Inferior parietal cortex (tissue), 1 donor: Measurements from ENCODE around the gene ME2.
"Not testable (repeated sequence)": the region's sequence is repeated elsewhere in the genome, so short reads cannot be mapped to it uniquely, and the experiment has no call there.

Experiments used
- DNase-seq: peaks from one replicate; pipeline ENCODE4 v3.0.0-alpha.2; 2016; ENCODE audit errors: extremely low spot score

ME2 gene

GRCh38 chr18:50861617-50862016, 17.3 kb upstream of the ME2 start:
- no peak for DNase-seq

DNA sequence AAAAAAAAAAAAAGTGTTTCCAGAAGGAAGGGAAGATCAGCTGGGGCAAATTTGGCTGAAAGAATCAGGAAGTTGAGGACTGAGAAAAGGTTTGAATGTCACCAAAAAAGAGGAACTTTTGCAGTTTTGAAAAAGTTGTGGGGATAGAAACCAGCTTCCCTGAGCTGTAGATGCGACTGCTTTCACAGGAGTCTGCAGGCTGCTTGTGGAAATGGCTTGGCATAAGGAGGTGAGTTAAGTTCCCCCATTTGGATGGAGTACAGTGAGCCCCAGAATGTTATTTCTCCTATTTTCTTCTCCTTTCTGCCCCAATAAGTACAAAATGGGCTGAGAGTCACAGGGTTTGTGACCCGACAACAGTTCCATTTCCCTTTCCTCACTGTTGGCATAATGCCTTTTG, 16.5 kb upstream of the ME2 start:
- DNase-seq, result no peak

DNA sequence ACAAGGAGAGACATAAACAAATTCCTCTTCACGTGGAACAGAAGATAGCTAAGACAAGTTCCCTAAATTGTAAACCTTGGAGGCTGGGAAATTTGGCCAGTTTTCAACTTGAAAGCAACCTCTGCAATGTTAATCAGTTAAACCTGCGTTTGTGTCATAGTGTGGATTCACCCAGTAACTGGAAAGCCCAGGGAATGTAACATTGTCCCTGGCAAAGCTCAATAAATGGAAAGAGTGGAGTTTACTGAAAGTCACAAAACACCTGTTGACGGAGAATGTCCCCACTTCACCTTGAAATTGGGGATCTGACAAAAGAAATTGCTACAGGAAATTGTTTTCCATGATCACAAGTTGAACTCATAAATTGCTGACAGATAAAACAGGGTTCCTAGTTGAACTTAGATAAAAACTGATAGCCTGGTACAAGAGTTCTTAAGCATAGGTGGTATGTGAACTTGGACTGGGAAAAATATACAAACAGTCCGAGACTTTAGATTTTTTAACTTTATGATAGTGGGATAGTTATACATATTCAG, 15.0 kb upstream of the ME2 start:
- no peak for DNase-seq

- DNase-seq, result peak; percentile 41
Observed at GRCh38 chr18:50866765-50867164, 12.2 kb upstream of the ME2 start.

DNA sequence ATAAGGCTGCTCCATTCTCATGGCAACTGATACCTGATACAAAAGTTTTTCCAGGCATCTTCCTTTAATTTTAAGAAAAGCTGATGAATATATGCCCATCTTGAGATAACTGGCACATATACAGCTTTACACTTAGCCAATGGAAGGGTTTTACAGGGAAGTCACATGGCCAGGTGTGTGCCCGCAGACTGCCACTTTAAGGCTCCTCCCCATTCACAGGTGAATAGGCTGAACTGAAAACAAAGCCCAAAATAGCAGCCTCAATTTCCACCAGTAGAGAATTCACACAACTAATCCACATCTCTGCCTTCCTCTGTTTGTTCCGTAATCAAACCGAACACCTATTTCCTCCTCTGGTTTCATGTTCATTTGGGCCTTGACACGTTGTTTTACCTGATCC, 9.8 kb upstream of the ME2 start:
- DNase-seq, result no peak

GRCh38 chr18:50870138-50870845, 8.6 kb upstream of the ME2 start:
- no peak for DNase-seq

DNA sequence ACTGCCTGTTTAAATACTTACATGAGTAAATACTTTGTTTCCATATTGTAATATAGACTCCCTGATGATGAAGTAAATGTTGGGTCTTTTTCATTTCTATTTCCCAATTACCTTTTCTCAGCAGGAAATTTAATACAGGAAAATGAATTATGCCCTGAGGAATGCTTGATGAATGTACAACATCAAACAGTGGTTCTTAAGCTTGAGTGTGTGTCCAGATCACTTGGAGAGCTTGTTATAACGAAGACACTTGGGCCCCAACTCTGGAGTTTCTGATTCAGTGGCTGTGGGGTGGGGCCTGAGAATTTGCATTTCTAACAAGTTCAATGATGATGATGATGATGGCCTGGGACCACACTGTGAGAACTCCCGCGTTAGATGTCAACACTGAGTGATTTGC, 7.1 kb upstream of the ME2 start:
- DNase-seq, result no peak

DNA sequence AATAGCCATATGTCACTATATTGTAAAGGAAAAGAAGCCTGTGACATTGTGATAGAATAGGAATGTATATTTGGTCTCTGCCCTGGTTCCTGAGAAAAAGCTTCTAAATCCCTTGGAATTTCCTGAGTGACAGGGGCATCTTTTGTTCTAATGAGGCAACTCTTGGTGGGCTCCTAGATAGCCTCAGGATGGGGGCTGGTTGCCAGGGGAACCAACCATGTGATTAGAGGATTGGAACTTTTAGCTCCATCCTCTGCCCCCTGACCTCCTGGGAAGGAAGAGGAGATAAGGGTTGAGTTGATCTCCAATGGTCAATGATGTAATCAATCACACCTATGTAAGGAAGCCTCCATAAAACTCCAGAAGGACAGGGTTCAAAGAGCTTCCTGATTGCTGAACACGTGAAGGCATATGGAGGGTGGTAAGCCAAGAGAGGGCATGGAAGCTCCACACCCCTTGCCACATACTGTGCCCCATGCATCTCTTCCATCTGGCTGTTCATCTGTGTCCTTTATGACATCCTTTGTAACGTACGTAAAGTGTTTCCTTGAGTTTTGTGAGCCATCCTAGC, 2.9 kb upstream of the ME2 start:
- no peak for DNase-seq

DNA sequence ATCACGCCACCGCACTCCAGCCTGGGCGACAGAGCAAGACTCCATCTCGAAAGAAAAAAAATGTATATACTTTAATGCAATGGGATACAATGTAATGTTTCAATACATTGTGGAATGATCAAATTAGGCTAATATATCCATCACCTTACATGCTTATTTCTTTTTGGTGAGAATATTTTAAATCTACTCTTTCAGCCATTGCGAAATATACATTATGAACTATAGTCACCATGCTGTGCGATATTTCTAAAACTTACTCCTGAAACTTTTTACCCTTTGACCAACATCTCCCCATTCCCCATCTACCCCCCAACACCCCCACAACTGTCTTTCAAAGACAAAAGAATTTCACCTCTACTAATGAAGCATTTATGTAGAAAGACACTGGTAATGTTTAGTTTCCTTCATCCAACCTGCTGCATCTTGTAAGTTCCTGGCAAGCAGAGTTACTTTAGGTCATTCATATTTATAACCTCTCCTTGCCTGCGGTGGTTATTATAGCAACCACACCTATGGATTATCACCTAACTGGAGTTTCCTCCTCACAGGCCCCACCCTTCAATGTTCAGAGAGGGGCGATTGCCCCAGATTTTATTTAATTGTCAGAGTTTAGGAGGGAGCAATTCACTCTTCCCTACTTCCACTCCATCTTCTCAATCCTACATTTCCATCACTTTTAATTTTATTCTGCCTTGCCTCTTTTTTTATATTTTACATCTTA, 1.2 kb upstream of the ME2 start:
- no peak for DNase-seq

DNA sequence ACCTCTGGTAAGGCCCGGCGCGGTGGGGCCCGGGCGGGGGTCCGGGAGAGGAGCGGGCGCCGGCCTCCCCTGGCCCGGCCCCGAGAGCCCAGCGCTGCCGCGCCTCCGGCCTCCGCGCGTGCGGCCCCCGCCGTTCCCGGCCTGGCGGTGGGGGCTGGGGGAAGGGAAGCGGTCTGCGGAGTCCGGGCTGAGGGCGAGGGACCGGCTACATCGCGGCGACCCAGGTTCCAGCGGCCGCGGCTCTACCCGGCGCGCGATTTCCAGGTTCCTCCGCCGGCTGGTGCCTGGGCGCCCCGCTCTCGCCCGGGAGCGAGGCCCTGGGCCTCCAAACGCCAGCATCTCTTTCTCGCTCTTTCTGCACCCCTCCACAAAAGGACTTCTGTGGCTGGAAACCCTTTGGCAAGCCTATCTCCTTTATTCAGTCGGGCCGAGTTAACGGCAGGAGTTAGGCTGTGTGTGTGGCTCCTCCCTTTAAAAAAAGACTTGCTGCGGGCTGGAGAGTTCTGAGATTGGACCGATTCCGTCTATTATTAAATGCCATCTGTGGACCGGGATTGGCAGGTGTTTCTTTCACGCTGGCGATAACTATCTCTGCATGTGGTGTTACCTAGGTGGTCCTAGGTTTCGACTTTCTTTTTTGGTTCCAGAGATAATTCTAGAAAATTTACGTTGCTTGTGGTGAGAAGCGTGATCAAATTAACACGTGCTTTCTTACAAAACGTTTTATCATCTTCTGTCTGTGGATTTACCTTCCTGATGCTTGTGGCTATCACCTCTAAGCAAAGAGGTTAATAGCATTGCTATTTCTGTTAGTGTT, 592 bp downstream of the ME2 start:
- peak; percentile 48 for DNase-seq

GRCh38 chr18:50880119-50880465, 1.2 kb downstream of the ME2 start:
- DNase-seq, result no peak

DNA sequence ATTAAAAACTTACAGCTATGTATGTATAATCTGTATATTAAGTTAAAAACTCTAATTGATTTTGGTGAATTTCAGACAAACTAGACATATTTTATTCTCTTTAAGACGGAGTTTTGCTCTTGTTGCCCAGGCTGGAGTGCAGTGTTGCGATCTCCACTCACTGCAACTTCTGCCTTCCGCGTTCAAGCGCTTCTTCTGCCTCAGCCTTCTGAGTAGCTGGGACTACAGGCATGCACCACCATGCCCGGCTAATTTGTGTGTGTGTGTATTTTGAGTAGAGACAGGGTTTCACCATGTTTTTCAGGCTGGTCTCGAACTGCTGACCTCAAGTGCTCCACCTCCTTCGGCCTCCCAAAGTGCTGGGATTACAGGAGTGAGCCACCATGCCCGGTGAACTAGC, 2.0 kb downstream of the ME2 start:
- DNase-seq, result not testable (repeated sequence)

DNA sequence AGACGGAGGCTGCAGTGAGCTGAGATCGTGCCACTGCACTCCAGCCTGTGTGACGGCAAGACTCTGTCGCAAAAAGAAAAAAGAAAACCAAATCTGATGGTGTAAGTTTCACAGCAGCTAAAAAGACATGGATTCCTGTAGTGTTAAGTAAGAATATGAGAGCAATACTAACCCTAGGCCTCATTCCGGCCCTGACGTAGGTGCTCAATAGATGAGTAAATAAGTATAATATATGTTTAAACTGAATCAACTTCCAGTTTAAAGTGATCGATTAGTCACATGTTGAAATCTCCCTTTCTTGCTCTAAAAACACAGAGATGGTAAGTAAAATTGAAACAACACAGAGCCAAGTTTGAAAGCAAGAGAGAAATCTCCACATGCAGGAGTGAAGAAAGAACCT, 8.0 kb downstream of the ME2 start:
- DNase-seq, result no peak

- no peak for DNase-seq
Observed at GRCh38 chr18:50895350-50896045, 16.6 kb downstream of the ME2 start.

GRCh38 chr18:50896093-50896492, 17.2 kb downstream of the ME2 start:
- DNase-seq, result no peak

DNA sequence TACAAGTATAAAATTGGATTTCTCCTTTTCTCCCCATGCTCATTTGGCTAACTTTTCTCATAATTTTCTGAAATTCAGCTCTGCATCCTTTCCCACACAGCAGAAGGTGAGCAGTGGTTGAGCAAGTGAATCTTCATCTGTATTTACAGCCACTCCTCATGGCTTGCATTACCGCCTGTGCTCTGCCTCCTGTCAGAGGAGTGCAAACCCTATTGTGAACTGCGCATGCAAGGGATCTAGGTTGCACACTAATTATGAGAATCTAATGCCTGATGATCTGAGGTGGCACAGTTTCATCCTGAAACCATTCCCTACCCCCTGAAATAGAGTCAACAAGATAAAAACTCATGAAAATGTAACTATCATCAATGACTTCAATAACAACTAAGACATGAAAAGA, 20.0 kb downstream of the ME2 start:
- DNase-seq, result no peak

- DNase-seq, result no peak
Observed at GRCh38 chr18:50902797-50903196, 23.9 kb downstream of the ME2 start.

DNA sequence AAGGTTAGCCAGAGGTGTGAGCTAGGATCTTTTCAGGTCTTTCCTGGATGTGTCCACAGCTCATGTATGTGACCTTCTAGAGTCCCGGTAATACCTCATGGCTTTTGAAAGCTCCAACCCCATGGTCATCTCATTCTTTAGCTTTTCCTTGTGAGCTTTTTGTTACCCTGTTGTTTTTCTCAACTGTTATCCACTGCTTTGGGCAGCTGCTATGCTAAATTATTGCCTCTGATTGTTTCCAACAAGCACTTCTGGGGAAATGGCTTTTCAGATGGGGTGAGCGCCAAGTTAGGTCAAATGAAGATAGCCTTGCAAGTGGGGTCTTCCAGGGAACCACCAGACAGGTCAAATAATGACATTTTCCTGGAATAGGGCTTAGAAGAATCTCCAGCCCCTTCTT, 27.9 kb downstream of the ME2 start:
- DNase-seq, result no peak

DNA sequence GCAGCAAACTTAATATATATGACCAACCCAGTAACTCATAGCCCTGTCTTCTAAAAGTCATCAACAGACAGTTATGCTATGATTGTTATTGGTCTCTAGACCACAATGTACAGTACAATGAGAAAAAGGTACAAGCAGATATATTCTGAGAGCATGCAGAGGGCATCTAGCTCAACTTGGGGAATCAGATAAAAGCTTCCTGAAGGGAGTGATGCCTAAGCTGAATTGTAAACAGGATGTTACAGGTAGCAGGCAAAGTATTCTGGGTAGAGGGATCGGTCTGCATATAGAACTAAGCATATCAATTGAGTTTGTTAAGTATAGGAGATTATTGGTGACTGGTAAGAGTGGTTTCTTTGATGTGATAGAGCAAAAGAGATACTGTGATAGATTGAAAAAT, 30.3 kb downstream of the ME2 start:
- DNase-seq, result no peak

DNA sequence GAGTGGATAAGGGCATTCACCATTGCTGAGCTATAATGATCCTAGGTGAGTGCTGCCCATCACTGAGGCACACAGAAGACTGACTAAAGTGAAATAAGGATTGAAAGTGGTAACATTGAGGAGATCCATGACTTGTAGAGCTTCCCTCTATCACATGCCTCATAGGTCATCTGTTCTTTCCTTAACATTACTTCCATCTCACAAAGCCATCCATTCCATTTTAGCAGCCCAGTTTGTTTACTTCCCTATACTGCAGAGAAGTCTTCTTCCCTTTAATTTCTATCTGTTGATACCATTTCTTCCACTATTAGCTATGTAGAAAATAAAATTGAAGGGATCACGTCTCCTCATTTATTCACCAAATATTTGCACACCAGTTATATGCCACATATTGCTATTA, 32.1 kb downstream of the ME2 start:
- DNase-seq, result no peak

- no peak for DNase-seq
Observed at GRCh38 chr18:50917021-50917420, 38.1 kb downstream of the ME2 start.

DNA sequence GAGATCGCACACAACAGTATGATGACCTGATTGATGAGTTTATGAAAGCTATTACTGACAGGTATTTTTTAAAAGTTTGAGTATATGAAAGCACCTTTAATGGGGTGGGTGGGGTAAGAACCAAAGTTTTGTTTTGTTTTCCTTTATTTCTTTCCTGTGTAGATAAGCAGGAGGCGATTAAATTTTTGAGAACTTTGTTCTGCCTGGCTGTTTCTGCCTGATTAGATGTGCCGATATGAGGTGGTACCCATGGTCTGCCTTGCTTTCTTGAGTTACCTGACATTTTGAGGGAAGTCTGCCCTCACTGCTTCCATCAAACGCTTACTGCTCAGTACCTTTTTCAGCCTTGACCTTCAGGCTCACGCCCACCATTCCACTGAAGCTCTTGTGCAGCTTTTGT, 39.2 kb downstream of the ME2 start:
- no peak for DNase-seq
